Measurements from ENCODE around the gene GSTA4. TPM values are rescaled to one million over a fixed set of nuclear protein-coding genes. Genes with fewer than 3 reads are reported as not detected.
"Not testable (repeated sequence)": the region's sequence is repeated elsewhere in the genome, so short reads cannot be mapped to it uniquely, and the experiment has no call there.

Gene GSTA4
- total and polyA plus RNA-seq, 2 of the 13 experiments (the other 11 are each of a cell fraction or from before 2014, with no cell fraction given): 34.1 to 53.6 TPM

- peak; percentile 88 for TF ChIP-seq ZNF766 (CRISPR knock-in tag; IDR thresholded peaks at IDR 0.05; ENCODE audit: borderline replicate concordance)
- TF ChIP-seq ZNF883 (CRISPR knock-in tag; IDR thresholded peaks at IDR 0.05; ENCODE audit: not compliant biosample characterization): peak; percentile 92
- TF ChIP-seq NRL (CRISPR knock-in tag; IDR thresholded peaks at IDR 0.05; ENCODE audit: borderline replicate concordance): peak; percentile 9; the same call in 1 of the 2 replicates
- peak; percentile 58; the same call in 1 of the 2 replicates for TF ChIP-seq ZNF616 (CRISPR knock-in tag; IDR thresholded peaks at IDR 0.05; ENCODE audit: low read depth)
- TF ChIP-seq ZNF331 (CRISPR knock-in tag; IDR thresholded peaks at IDR 0.05): peak; percentile 92
- TF ChIP-seq FOXP1 (IDR thresholded peaks at IDR 0.05): peak; percentile 8; the same call in 1 of the 2 replicates
- 0 out of 2 replicates have a peak, but pooled peaks have one; percentile 47 for TF ChIP-seq FOXP1 (CRISPR knock-in tag; IDR thresholded peaks at IDR 0.05)
- peak; percentile 19; the same call in 1 of the 2 replicates for TF ChIP-seq FOXC1 (CRISPR knock-in tag; IDR thresholded peaks at IDR 0.05; ENCODE audit: borderline replicate concordance)
- peak; percentile 83 for TF ChIP-seq DRAP1 (CRISPR knock-in tag; IDR thresholded peaks at IDR 0.05)
- 0 out of 2 replicates have a peak, but pooled peaks have one; percentile 34 for TF ChIP-seq THAP7 (CRISPR knock-in tag; IDR thresholded peaks at IDR 0.05)
- peak; percentile 90 for TF ChIP-seq ZNF501 (CRISPR knock-in tag; IDR thresholded peaks at IDR 0.05)
- peak; percentile 97 for TF ChIP-seq ZNF256 (CRISPR knock-in tag; conservative IDR thresholded peaks at IDR 0.05)
- peak; percentile 68 for TF ChIP-seq ZNF124 (CRISPR knock-in tag; IDR thresholded peaks at IDR 0.05)
- peak; percentile 50 for TF ChIP-seq HNF1B (CRISPR knock-in tag; IDR thresholded peaks at IDR 0.05)
- peak; percentile 86; the same call in 1 of the 2 replicates for TF ChIP-seq ZNF597 (CRISPR knock-in tag; IDR thresholded peaks at IDR 0.05)
- 0 out of 2 replicates have a peak, but pooled peaks have one; percentile 52 for TF ChIP-seq NFAT5 (CRISPR knock-in tag; IDR thresholded peaks at IDR 0.05)
- peak; percentile 84 for TF ChIP-seq ISL2 (CRISPR knock-in tag; IDR thresholded peaks at IDR 0.05)
- TF ChIP-seq BRCA1 (CRISPR knock-in tag; IDR thresholded peaks at IDR 0.05): peak; percentile 48; the same call in 1 of the 2 replicates
- not testable (repeated sequence) for TF ChIP-seq LCORL (IDR thresholded peaks at IDR 0.05)
- peak; percentile 80 for TF ChIP-seq LCORL (CRISPR knock-in tag; IDR thresholded peaks at IDR 0.05)
- TF ChIP-seq TARDBP (CRISPR knock-in tag; IDR thresholded peaks at IDR 0.05): peak; percentile 76
Measured at GRCh38 chr6:52995089-52995912, at the start of gene GSTA4 (continued).
